Thoracic aorta endothelial cell (primary cell): ENCODE data around the gene ZNF841. TPM values are rescaled to one million over a fixed set of nuclear protein-coding genes. Genes with fewer than 3 reads are reported as not detected.

Source experiments
- small RNA-seq: library from RNA; depleted of rRNA; stranded (forward); fragments of <200 nt; gene quantifications from one replicate; pipeline ENCODE3, GENCODE V24; 2012
- total RNA-seq: library from RNA; depleted of rRNA; stranded (reverse); fragments of >200 nt; gene quantifications from 2 replicates; pipeline ENCODE4 v1.2.3, GENCODE V29; 2012

Gene ZNF841
- total RNA-seq: 20.4 and 27.9 TPM in 2 replicates

GRCh38 chr19:52095172-52096014 is at the start of gene ZNF841:
Gene ZNF841 (minus strand): TSS chr19:52095765. CDS start chr19:52084801, 10,964 bp downstream.

DNA sequence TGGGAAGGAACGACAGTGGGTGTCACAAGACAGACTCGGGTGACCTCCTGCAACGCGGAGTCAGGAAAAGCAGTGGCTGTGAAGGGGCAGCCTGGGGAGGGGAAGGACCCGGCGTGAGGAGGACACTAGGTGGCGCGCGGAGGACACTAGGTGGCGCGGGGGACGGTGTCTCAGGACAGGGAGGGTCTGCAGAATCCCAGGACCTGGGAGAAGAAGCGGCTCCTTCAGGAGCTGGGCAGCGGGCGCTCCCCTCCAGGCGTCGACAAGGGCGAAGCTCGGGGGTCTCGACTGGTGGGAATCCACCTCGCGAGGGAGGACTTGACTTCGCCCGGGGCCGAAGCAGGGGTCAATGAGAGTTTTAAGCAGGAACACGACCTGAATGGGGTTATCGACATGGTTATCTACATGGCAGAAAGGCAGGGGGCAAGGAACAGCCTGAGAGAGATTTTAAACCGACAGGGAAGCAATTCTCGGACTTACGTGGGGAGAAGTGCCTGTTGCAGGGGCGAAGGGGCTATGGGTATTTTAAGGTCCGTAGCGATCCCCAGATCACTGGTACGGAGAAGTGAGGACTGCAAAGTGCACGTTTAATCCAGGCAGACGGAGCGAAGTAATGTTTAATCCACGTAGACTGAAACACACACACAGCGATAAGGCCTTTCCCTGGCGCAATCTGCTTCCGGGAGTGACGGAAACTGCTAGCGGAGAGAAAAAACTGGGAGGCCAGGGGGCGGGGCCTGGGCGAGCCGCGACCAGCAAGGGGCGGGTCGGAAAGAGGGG is 43.9 kb upstream of the ZNF841 start, which contains the start of gene ZNF616:
TSS of gene ZNF616 (minus strand) at position 687 of the 780 bp plus-strand sequence. CDS start 9,426 bp downstream, outside the sequence.

DNA sequence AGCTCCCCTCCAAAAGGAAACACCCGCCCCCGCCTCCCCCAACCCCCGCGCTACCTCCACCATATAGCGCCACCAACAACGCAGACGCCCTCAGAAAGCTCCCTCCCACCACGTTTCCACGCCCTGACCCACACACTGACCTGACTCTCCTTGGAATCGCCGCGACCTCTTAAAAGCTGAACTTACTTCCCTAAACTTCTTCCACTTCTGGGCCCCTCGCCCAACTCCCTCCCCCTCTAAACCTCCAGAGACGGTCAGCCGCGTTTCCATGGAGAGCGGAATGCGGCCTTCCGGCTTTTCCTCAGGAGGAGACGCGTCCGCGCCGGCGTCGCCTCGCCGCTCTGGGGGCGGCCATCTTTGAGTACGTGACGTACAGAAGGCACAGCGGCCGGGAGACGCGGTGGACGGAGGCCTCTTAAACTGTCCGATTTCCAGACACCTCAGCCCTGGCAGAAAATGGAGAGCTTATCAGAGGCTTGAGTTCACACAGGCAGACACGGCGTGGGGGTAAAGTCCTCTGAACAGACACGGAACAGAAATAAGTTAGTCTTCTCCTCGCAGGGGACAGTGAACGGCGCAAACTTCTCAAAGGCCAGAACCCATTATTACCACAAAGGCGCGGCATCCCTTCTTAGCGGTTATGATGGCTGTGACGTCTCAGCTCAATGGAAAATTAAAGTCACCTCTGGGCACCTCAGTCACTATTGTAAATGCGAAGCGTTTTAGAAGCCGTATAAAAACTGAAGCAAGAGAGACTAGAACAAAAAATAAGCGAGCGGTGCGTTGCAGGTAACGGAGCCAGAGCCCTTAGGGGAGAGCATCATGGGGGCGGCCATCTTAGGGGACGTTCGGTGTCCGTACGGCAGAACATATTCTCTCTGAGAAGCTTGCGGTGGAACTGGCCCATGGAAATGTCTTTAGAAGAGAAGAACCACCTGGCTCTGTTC is 46.7 kb downstream of the ZNF841 start, which contains the start of gene ZNF432:
TSS of gene ZNF432 (minus strand) at position 284 of the 947 bp plus-strand sequence. CDS start 1,970 bp downstream, outside the sequence.

GRCh38 chr19:52028027-52028779 is 67.4 kb downstream of the ZNF841 start, which contains the start of gene ZNF614:
Gene ZNF614 (minus strand): TSS chr19:52028379. CDS start chr19:52025745, 2,634 bp downstream.

Small RNAs within 50 kb of the gene (small RNA-seq; reads per million reads assigned to genes)
- 3.8 reads per million, percentile 73 among the genes with 10 or more reads in this experiment for gene RPL37P23

Other genes with a start within 250 kb of the ZNF841 start
- 4.8 and 7.4 TPM in 2 replicates for gene ZNF577, start 207.8 kb downstream of the ZNF841 start, total RNA-seq
- gene ZNF649, start 190.7 kb downstream of the ZNF841 start, total RNA-seq: 9.0 and 10.4 TPM in 2 replicates
- gene ZNF613, start 168.3 kb downstream of the ZNF841 start, total RNA-seq: 4.9 and 5.5 TPM in 2 replicates
- gene ZNF350, start 108.9 kb downstream of the ZNF841 start, total RNA-seq: 6.3 and 8.5 TPM in 2 replicates
- 7.6 and 8.9 TPM in 2 replicates for gene ZNF615, start 87.6 kb downstream of the ZNF841 start, total RNA-seq
- gene ZNF614, start 67.4 kb downstream of the ZNF841 start, total RNA-seq: 14.4 and 14.6 TPM in 2 replicates
- 8.5 and 9.8 TPM in 2 replicates for gene ZNF432, start 46.9 kb downstream of the ZNF841 start, total RNA-seq
- 9.3 and 10.2 TPM in 2 replicates for gene ZNF616, start 44.2 kb upstream of the ZNF841 start, total RNA-seq
- gene ZNF836, start 75.9 kb upstream of the ZNF841 start, total RNA-seq: 4.7 and 6.9 TPM in 2 replicates
- gene PPP2R1A, start 94.3 kb upstream of the ZNF841 start, total RNA-seq: 157 and 197 TPM in 2 replicates
- 8.9 and 12.3 TPM in 2 replicates for gene ZNF766, start 173.8 kb upstream of the ZNF841 start, total RNA-seq
- 11.1 and 13.2 TPM in 2 replicates for gene ZNF480, start 201.4 kb upstream of the ZNF841 start, total RNA-seq
- 1.4 and 3.1 TPM in 2 replicates for gene ZNF610, start 240.5 kb upstream of the ZNF841 start, total RNA-seq